HCT116 (cell line): ENCODE data around the gene GALM. TPM values are rescaled to one million over a fixed set of nuclear protein-coding genes. Genes with fewer than 3 reads are reported as not detected.

Experiments
- ATAC-seq: fragments of 200-7000 bp; cut with Tn5 transposase; 2 replicates; pipeline ENCODE4 v1.9.1; 2020; ENCODE audit warnings: mild to moderate bottlenecking, moderate library complexity
- BruUV-seq: library from RNA; stranded (reverse); fragments of 400-500 nt; replicated peaks from 2 replicates; lab custom pipeline; 2021; lab: Mats Ljungman, UMichigan
- CTCF ChIA-PET: fragments of 300-600 bp; sonication (Branson Sonifier 250); formaldehyde crosslinking; loops from one replicate; lab custom pipeline; 2021; ENCODE audit warnings: antibody characterized with exemption; lab: Charles Lee
- POLR2A ChIA-PET: fragments of 300-600, 350-600 bp; sonication (Branson Sonifier 250); formaldehyde crosslinking; loops from one replicate; lab custom pipeline; 2021; ENCODE audit warnings: antibody characterized with exemption; lab: Charles Lee
- RAD21 ChIA-PET, 2 experiments: fragments of 300-600 bp; sonication (Branson Sonifier 250); formaldehyde crosslinking; loops; one replicate each; lab custom pipeline; 2023; ENCODE audit warnings: low total read pairs in 2 of 2; ENCODE audit not compliant: uncharacterized antibody in 2 of 2, unreplicated experiment in 2 of 2, low non-redundant PET in 1 of 2; lab: Charles Lee
- DNase-seq: peaks from one replicate; pipeline ENCODE4 v3.0.0-alpha.2; 2010; ENCODE audit warnings: low read depth, low spot score
- H2AFZ ChIP-seq: fragments of 200-600 bp; shearing (Covaris generic), sonication (generic); 2 replicates; pipeline ENCODE4 v1.6.1; 2017; ENCODE audit warnings: low read depth, mixed run types, mixed read lengths, antibody characterized with exemption, low read length; ENCODE audit not compliant: poor library complexity, severe bottlenecking
- H3K27ac ChIP-seq: 2 replicates; pipeline ENCODE4 v1.5.1; 2012; ENCODE audit warnings: low read depth, low read length
- H3K27me3 ChIP-seq: fragments of 200-600 bp; sonication (generic); 2 replicates; pipeline ENCODE4 v1.6.1; 2016; ENCODE audit warnings: mixed run types, low read length, mixed read lengths; ENCODE audit not compliant: insufficient read depth
- H3K36me3 ChIP-seq, 2 experiments: fragments of 200-500 bp in 1 of 2; fragments of 200-600 bp in 1 of 2; sonication (Bioruptor generic) in 1 of 2; sonication (generic) in 1 of 2; 2 replicates each; pipeline versions ENCODE4 v1.5.1 to v1.6.1; 2014 to 2016; ENCODE audit warnings: low read length in 2 of 2, inconsistent platforms in 1 of 2, mixed read lengths in 1 of 2, mixed run types in 1 of 2; ENCODE audit not compliant: insufficient read depth in 2 of 2, control insufficient read depth in 1 of 2
- H3K4me1 ChIP-seq, 2 experiments: fragments of 200-600 bp in 1 of 2; sonication (generic) in 1 of 2; 2 replicates each; pipeline versions ENCODE4 v1.5.1 to v1.6.1; 2012 to 2017; ENCODE audit warnings: low read length in 2 of 2, inconsistent platforms in 1 of 2, mild to moderate bottlenecking in 1 of 2, mixed read lengths in 1 of 2, mixed run types in 1 of 2, moderate library complexity in 1 of 2; ENCODE audit not compliant: insufficient read depth in 2 of 2, control insufficient read depth in 1 of 2
- H3K4me2 ChIP-seq: fragments of 200-600 bp; sonication (generic); 2 replicates; pipeline ENCODE4 v1.6.1; 2017; ENCODE audit warnings: mixed run types, low read length, mixed read lengths
- H3K4me3 ChIP-seq, 2 experiments: fragments of 200-600 bp in 1 of 2; sonication (generic) in 1 of 2; replicated peaks in 1 of 2; 2 replicates each; pipeline ENCODE4 v1.5.1; 2011 to 2016; ENCODE audit warnings: low read length in 2 of 2, control low read depth in 1 of 2, low read depth in 1 of 2, mild to moderate bottlenecking in 1 of 2, mixed read lengths in 1 of 2, mixed run types in 1 of 2
- H3K79me2 ChIP-seq: fragments of 200-600 bp; sonication (generic); 2 replicates; pipeline ENCODE4 v1.6.1; 2017; ENCODE audit warnings: mild to moderate bottlenecking, mixed run types, low read length, moderate library complexity, mixed read lengths; ENCODE audit not compliant: insufficient read depth
- H3K9ac ChIP-seq: fragments of 200-600 bp; sonication (generic); 2 replicates; pipeline ENCODE4 v1.6.1; 2016; ENCODE audit warnings: low read length, mixed read lengths
- H3K9me2 ChIP-seq: fragments of 200-600 bp; sonication (generic), shearing (Covaris generic); 2 replicates; pipeline ENCODE4 v1.6.1; 2017; ENCODE audit warnings: mixed run types, mild to moderate bottlenecking, moderate library complexity; ENCODE audit not compliant: insufficient read depth
- H3K9me3 ChIP-seq, 2 experiments: fragments of 200-500 bp in 1 of 2; fragments of 200-600 bp in 1 of 2; sonication (Bioruptor generic) in 1 of 2; sonication (generic) in 1 of 2; 2 replicates each; pipeline ENCODE4 v1.6.1; 2014 to 2017; ENCODE audit warnings: low read length in 2 of 2, mixed read lengths in 2 of 2, inconsistent platforms in 1 of 2, low read depth in 1 of 2, mild to moderate bottlenecking in 1 of 2, mixed run types in 1 of 2, moderate library complexity in 1 of 2; ENCODE audit not compliant: control insufficient read depth in 1 of 2, insufficient read depth in 1 of 2
- H4K20me1 ChIP-seq: fragments of 200-600 bp; sonication (generic), shearing (Covaris generic); 2 replicates; pipeline ENCODE4 v1.6.1; 2017; ENCODE audit warnings: mixed run types, mild to moderate bottlenecking, moderate library complexity; ENCODE audit not compliant: insufficient read depth
- CBX3 ChIP-seq: IDR thresholded peaks from 2 replicates; pipeline ENCODE4 v1.6.1; 2012; ENCODE audit warnings: low read depth
- CTCF ChIP-seq, 3 experiments: fragments of 200-600 bp in 1 of 3; sonication (generic) in 1 of 3; IDR thresholded peaks in 2 of 3; conservative IDR thresholded peaks in 1 of 3; 2 replicates each; pipeline ENCODE4 v1.5.1; 2012 to 2017; ENCODE audit warnings: low read depth in 2 of 3, low read length in 2 of 3, antibody characterized with exemption in 1 of 3, borderline replicate concordance in 1 of 3, control low read depth in 1 of 3, mild to moderate bottlenecking in 1 of 3, mixed read lengths in 1 of 3, mixed run types in 1 of 3, moderate library complexity in 1 of 3; ENCODE audit not compliant: insufficient read depth in 1 of 3
- EGR1 ChIP-seq: IDR thresholded peaks from 2 replicates; pipeline ENCODE4 v1.6.1; 2012; ENCODE audit warnings: low read depth
- ELF1 ChIP-seq: IDR thresholded peaks from 2 replicates; pipeline ENCODE4 v1.6.1; 2012; ENCODE audit warnings: low read depth, borderline replicate concordance
- EZH2 ChIP-seq: fragments of 200-600 bp; sonication (generic); IDR thresholded peaks from 2 replicates; pipeline ENCODE4 v1.6.1; 2017; ENCODE audit warnings: antibody characterized with exemption, mixed run types
- EZH2phosphoT487 ChIP-seq: fragments of 200-600 bp; IDR thresholded peaks from 2 replicates; pipeline ENCODE4 v1.6.1; 2018; ENCODE audit warnings: antibody characterized with exemption, borderline replicate concordance
- FOSL1 ChIP-seq: IDR thresholded peaks from 2 replicates; pipeline ENCODE4 v1.6.1; 2012; ENCODE audit warnings: low read depth
- JUND ChIP-seq: IDR thresholded peaks from 2 replicates; pipeline ENCODE4 v1.6.1; 2012
- POLR2A ChIP-seq: IDR thresholded peaks from 2 replicates; pipeline ENCODE4 v1.7.0; 2011; ENCODE audit warnings: borderline replicate concordance; ENCODE audit not compliant: insufficient read depth, insufficient read length; ENCODE audit errors: extremely low read depth
- POLR2AphosphoS5 ChIP-seq: IDR thresholded peaks from 2 replicates; pipeline ENCODE4 v1.6.1; 2011; ENCODE audit warnings: mild to moderate bottlenecking, low read depth, low read length, moderate library complexity
- RAD21 ChIP-seq: IDR thresholded peaks from 2 replicates; pipeline ENCODE4 v1.6.1; 2012; ENCODE audit warnings: low read depth, mild to moderate bottlenecking
- SIN3A ChIP-seq: IDR thresholded peaks from 2 replicates; pipeline ENCODE4 v1.6.1; 2012; ENCODE audit warnings: low read depth
- SRF ChIP-seq: IDR thresholded peaks from 2 replicates; pipeline ENCODE4 v1.6.1; 2012; ENCODE audit warnings: low read depth
- TCF7L2 ChIP-seq: IDR thresholded peaks from 2 replicates; pipeline ENCODE4 v1.7.0; 2011; ENCODE audit warnings: borderline replicate concordance, inconsistent platforms; ENCODE audit not compliant: insufficient read depth, insufficient read length; ENCODE audit errors: extremely low read depth
- ZBTB33 ChIP-seq: IDR thresholded peaks from 2 replicates; pipeline ENCODE4 v1.6.1; 2011; ENCODE audit warnings: mild to moderate bottlenecking, low read length, moderate library complexity; ENCODE audit not compliant: insufficient replicate concordance; ENCODE audit errors: extremely low read depth
- ZNF274 ChIP-seq: fragments of 200-500 bp; sonication (Bioruptor generic); IDR thresholded peaks from 2 replicates; pipeline ENCODE4 v1.6.1; 2014; ENCODE audit warnings: mild to moderate bottlenecking, low read depth, low read length, inconsistent platforms
- intact Hi-C: fragments of 100-400 bp; cut with micrococcal nuclease; formaldehyde crosslinking; loops from 2 replicates; pipeline ENCODE4 v1.10.0; 2022
- total RNA-seq: library from RNA; stranded (reverse); gene quantifications from one replicate; pipeline ENCODE4 v1.2.1, GENCODE V29; 2021; ENCODE audit not compliant: unreplicated experiment

Gene GALM
- total RNA-seq, 1 experiment from 2014 or later: 10.2 TPM

- TF ChIP-seq EZH2phosphoT487: no peak
- no peak for TF ChIP-seq SIN3A
- no peak for TF ChIP-seq EGR1
- no peak for TF ChIP-seq POLR2AphosphoS5
- TF ChIP-seq ELF1: no peak
- no peak for TF ChIP-seq JUND
- no peak for TF ChIP-seq SRF
- TF ChIP-seq TCF7L2: no peak
- TF ChIP-seq ZBTB33: no peak
- no peak for TF ChIP-seq POLR2A
- no peak for TF ChIP-seq EZH2
- TF ChIP-seq CBX3: no peak
- TF ChIP-seq ZNF274: no peak
- TF ChIP-seq CTCF (IDR thresholded peaks at IDR 0.05 in 2 of 3, conservative IDR thresholded peaks at IDR 0.05 in 1 of 3; ENCODE audit: borderline replicate concordance in 1 of 3, insufficient read depth in 1 of 3, low read depth in 2 of 3, low read length in 2 of 3): no peak
- TF ChIP-seq FOSL1: no peak
- no peak for TF ChIP-seq RAD21
- no peak overlapping the region for H3K27ac ChIP-seq
- H3K79me2 ChIP-seq: peaks cover 9% of the 10 kb centered on the region; the same call in 1 of the 2 replicates
- ATAC-seq (no peak), DNase-seq (no peak)
- H3K4me3 ChIP-seq: no peak overlapping the region
- H3K4me1 ChIP-seq: no peaks in the 10 kb centered on the region
- no peaks in the 10 kb centered on the region for H3K27me3 ChIP-seq
- no peak overlapping the region for H2AFZ ChIP-seq
- intact Hi-C loops: no loop called here
- H3K4me2 ChIP-seq: no peak overlapping the region
- H3K9ac ChIP-seq: no peak overlapping the region
- H4K20me1 ChIP-seq: no peaks in the 10 kb centered on the region
- no peaks in the 10 kb centered on the region for H3K9me2 ChIP-seq
- RAD21 ChIA-PET: no interaction called here
- POLR2A ChIA-PET: interaction anchor here (3.5 kb wide), 1 partner anchor 17 kb away, joined by 26 read pairs; the partner anchor contains the start of gene SRSF7
- CTCF ChIA-PET: no interaction called here
- H3K36me3 ChIP-seq: peaks cover 3 to 9% of the 10 kb centered on the region in 2 experiments; a peak in 2 of 4 replicates
- BruUV-seq: no TSS peak
- no peaks in the 10 kb centered on the region for H3K9me3 ChIP-seq
Observed at GRCh38 chr2:38733300-38733971, 67.5 kb downstream of the GALM start.
